Esophagus muscularis mucosa (tissue), 4 donors: ENCODE data around the gene CES3.
"Not testable (repeated sequence)": the region's sequence is repeated elsewhere in the genome, so short reads cannot be mapped to it uniquely, and the experiment has no call there.

Source experiments
- EP300 ChIP-seq: sonication (generic); formaldehyde crosslinking; IDR thresholded peaks from one replicate; pipeline ENCODE4 v1.6.1; 2017; ENCODE audit warnings: antibody characterized with exemption
- POLR2A ChIP-seq: fragments of 450-650 bp; IDR thresholded peaks from one replicate; pipeline ENCODE4 v1.6.1; 2017; ENCODE audit warnings: antibody characterized with exemption, moderate library complexity, mild to moderate bottlenecking, low read depth
- POLR2AphosphoS5 ChIP-seq, 2 donors: sonication (generic); formaldehyde crosslinking; IDR thresholded peaks; one replicate each; pipeline ENCODE4 v1.6.1; 2017; ENCODE audit warnings: antibody characterized with exemption in 2 of 2
- TF ChIP-seq, protein P1 (sequence below), 3 experiments: fragments of 200-600 bp in 2 of 3; fragments of 450-650 bp in 1 of 3; sonication (generic) in 2 of 3; IDR thresholded peaks; one replicate each; pipeline ENCODE4 v1.5.1; 2017 to 2019; ENCODE audit warnings: antibody characterized with exemption in 3 of 3, mild to moderate bottlenecking in 2 of 3, moderate library complexity in 1 of 3

DNA sequence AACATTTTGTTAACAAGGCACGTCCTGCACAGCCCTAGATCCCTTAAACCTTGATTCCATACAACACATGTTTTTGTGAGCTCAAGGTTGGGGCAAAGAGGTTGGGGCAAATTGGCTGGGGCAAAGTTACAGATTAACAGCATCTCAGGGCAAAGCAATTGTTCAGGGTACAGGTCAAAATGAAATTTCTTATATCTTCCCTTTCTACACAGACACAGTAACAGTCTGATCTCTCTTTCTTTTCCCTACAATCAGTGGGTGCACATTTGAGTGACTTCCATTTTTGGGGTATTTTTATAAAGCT is 5.0 kb upstream of the CES3 start:
- TF ChIP-seq, protein P1, sequence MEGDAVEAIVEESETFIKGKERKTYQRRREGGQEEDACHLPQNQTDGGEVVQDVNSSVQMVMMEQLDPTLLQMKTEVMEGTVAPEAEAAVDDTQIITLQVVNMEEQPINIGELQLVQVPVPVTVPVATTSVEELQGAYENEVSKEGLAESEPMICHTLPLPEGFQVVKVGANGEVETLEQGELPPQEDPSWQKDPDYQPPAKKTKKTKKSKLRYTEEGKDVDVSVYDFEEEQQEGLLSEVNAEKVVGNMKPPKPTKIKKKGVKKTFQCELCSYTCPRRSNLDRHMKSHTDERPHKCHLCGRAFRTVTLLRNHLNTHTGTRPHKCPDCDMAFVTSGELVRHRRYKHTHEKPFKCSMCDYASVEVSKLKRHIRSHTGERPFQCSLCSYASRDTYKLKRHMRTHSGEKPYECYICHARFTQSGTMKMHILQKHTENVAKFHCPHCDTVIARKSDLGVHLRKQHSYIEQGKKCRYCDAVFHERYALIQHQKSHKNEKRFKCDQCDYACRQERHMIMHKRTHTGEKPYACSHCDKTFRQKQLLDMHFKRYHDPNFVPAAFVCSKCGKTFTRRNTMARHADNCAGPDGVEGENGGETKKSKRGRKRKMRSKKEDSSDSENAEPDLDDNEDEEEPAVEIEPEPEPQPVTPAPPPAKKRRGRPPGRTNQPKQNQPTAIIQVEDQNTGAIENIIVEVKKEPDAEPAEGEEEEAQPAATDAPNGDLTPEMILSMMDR (IDR thresholded peaks at IDR 0.05), result not testable (repeated sequence)
- TF ChIP-seq POLR2A; EP300; POLR2AphosphoS5 (IDR thresholded peaks at IDR 0.05): not testable (repeated sequence)
